SK-N-SH treated with all-trans-retinoic acid at 6 μM for 48 hours (cell line): Measurements from ENCODE around the gene CALY.
"Not testable (repeated sequence)": the region's sequence is repeated elsewhere in the genome, so short reads cannot be mapped to it uniquely, and the experiment has no call there.

Experiments
- ATAC-seq: fragments of 200-7000 bp; cut with Tn5 transposase; 3 replicates; pipeline ENCODE4 v1.9.1; 2020; ENCODE audit warnings: mild to moderate bottlenecking, moderate library complexity
- ARNTL ChIP-seq: fragments of 450-650 bp; formaldehyde crosslinking; IDR thresholded peaks from 2 replicates; pipeline ENCODE4 v1.5.0; 2020; ENCODE audit warnings: low read depth, mild to moderate bottlenecking, moderate library complexity, borderline replicate concordance
- BACH2 ChIP-seq: fragments of 250-450 bp; sonication (Bioruptor Pico); IDR thresholded peaks from 2 replicates; pipeline ENCODE4 v1.9.0; 2021; ENCODE audit warnings: mild to moderate bottlenecking, borderline replicate concordance
- CREB5 ChIP-seq: fragments of 250-450 bp; sonication (Bioruptor Pico); IDR thresholded peaks from 2 replicates; pipeline ENCODE4 v1.5.1; 2020; ENCODE audit warnings: low read depth, mild to moderate bottlenecking, moderate library complexity
- CSDC2 ChIP-seq: fragments of 250-450 bp; sonication (Bioruptor Pico); IDR thresholded peaks from 2 replicates; pipeline ENCODE4 v1.5.0; 2020; ENCODE audit warnings: mild to moderate bottlenecking, moderate library complexity
- CSRNP3 ChIP-seq: fragments of 250-450 bp; sonication (Bioruptor Pico); IDR thresholded peaks from 2 replicates; pipeline ENCODE4 v1.5.1; 2021; ENCODE audit warnings: mild to moderate bottlenecking, moderate library complexity
- ESRRG ChIP-seq: fragments of 250-450 bp; sonication (Bioruptor Pico); IDR thresholded peaks from 2 replicates; pipeline ENCODE4 v1.6.1; 2021; ENCODE audit warnings: mild to moderate bottlenecking
- GLIS3 ChIP-seq: fragments of 250-450 bp; sonication (Bioruptor Pico); IDR thresholded peaks from 2 replicates; pipeline ENCODE4 v1.5.0; 2020; ENCODE audit warnings: mild to moderate bottlenecking, moderate library complexity
- ISL1 ChIP-seq: fragments of 250-450 bp; sonication (Bioruptor Pico); IDR thresholded peaks from 2 replicates; pipeline ENCODE4 v2.1.2; 2022; ENCODE audit warnings: mild to moderate bottlenecking, moderate library complexity
- OSR1 ChIP-seq: fragments of 250-450 bp; sonication (Bioruptor Pico); IDR thresholded peaks from 2 replicates; pipeline ENCODE4 v1.8.0; 2022; ENCODE audit warnings: moderate library complexity, mild to moderate bottlenecking, inconsistent platforms
- PATZ1 ChIP-seq: fragments of 250-450 bp; sonication (Bioruptor Pico); IDR thresholded peaks from 2 replicates; pipeline ENCODE4 v1.8.0; 2020; ENCODE audit warnings: mild to moderate bottlenecking, moderate library complexity, borderline replicate concordance
- POU6F1 ChIP-seq: fragments of 250-450 bp; sonication (Bioruptor Pico); IDR thresholded peaks from 2 replicates; pipeline ENCODE4 v1.8.0; 2021; ENCODE audit warnings: low read depth, mild to moderate bottlenecking, moderate library complexity, borderline replicate concordance
- PPARA ChIP-seq: fragments of 250-450 bp; sonication (Bioruptor Pico); IDR thresholded peaks from 2 replicates; pipeline ENCODE4 v1.5.0; 2020; ENCODE audit warnings: mild to moderate bottlenecking, borderline replicate concordance
- SNAI2 ChIP-seq: fragments of 250-450 bp; sonication (Bioruptor Pico); IDR thresholded peaks from 2 replicates; pipeline ENCODE4 v1.5.0; 2020; ENCODE audit warnings: mild to moderate bottlenecking, moderate library complexity
- TCF4 ChIP-seq: fragments of 250-450 bp; sonication (Bioruptor Pico); IDR thresholded peaks from 2 replicates; pipeline ENCODE4 v1.8.0; 2021; ENCODE audit warnings: mild to moderate bottlenecking, moderate library complexity, borderline replicate concordance
- TOX ChIP-seq: fragments of 250-450 bp; sonication (Bioruptor Pico); IDR thresholded peaks from 2 replicates; pipeline ENCODE4 v1.8.0; 2021; ENCODE audit warnings: mild to moderate bottlenecking, moderate library complexity, borderline replicate concordance
- TSHZ2 ChIP-seq: fragments of 250-450 bp; sonication (Bioruptor Pico); IDR thresholded peaks from 2 replicates; pipeline ENCODE4 v1.5.0; 2020; ENCODE audit warnings: mild to moderate bottlenecking, moderate library complexity
- ZC3H10 ChIP-seq: fragments of 250-450 bp; sonication (Bioruptor Pico); IDR thresholded peaks from 2 replicates; pipeline ENCODE4 v1.5.1; 2021; ENCODE audit warnings: mild to moderate bottlenecking, moderate library complexity
- ZFP3 ChIP-seq: fragments of 250-450 bp; sonication (Bioruptor Pico); IDR thresholded peaks from 2 replicates; pipeline ENCODE4 v1.5.0; 2020; ENCODE audit warnings: mild to moderate bottlenecking, moderate library complexity
- ZFP30 ChIP-seq: fragments of 450-650 bp; formaldehyde crosslinking; IDR thresholded peaks from 2 replicates; pipeline ENCODE4 v1.5.0; 2022; ENCODE audit warnings: mild to moderate bottlenecking, moderate library complexity
- ZNF565 ChIP-seq: fragments of 450-650 bp; formaldehyde crosslinking; conservative IDR thresholded peaks from 2 replicates; pipeline ENCODE4 v1.5.0; 2020; ENCODE audit warnings: low read depth, mild to moderate bottlenecking, moderate library complexity
- ZNF70 ChIP-seq: fragments of 450-650 bp; formaldehyde crosslinking; IDR thresholded peaks from 2 replicates; pipeline ENCODE4 v1.5.0; 2020; ENCODE audit warnings: mild to moderate bottlenecking, moderate library complexity
- ZNF8 ChIP-seq: fragments of 450-650 bp; formaldehyde crosslinking; IDR thresholded peaks from 2 replicates; pipeline ENCODE4 v1.5.0; 2020; ENCODE audit warnings: mild to moderate bottlenecking, moderate library complexity

The CALY gene

GRCh38 chr10:133377025-133377817, 40.5 kb upstream of the CALY start:
- ATAC-seq: no peak
- TF ChIP-seq TOX (no peak), ZFP3 (CRISPR knock-in tag) (no peak), ZFP30 (no peak), BACH2 (no peak), TCF4 (CRISPR knock-in tag) (no peak), ZNF70 (CRISPR knock-in tag) (no peak), POU6F1 (CRISPR knock-in tag) (no peak), PPARA (CRISPR knock-in tag) (no peak), CSRNP3 (no peak), SNAI2 (no peak), GLIS3 (CRISPR knock-in tag) (no peak), ESRRG (CRISPR knock-in tag) (no peak), PATZ1 (no peak), OSR1 (CRISPR knock-in tag) (no peak), ZNF565 (CRISPR knock-in tag) (no peak), ZC3H10 (CRISPR knock-in tag) (no peak), TSHZ2 (CRISPR knock-in tag) (no peak), CSDC2 (CRISPR knock-in tag) (no peak), ISL1 (CRISPR knock-in tag) (no peak)

GRCh38 chr10:133376183-133376582, 39.5 kb upstream of the CALY start:
- not testable (repeated sequence) for ATAC-seq

- no peak for ATAC-seq
- no peak for TF ChIP-seq POU6F1 (CRISPR knock-in tag)
- TF ChIP-seq CSRNP3: no peak
- no peak for TF ChIP-seq ZNF8 (CRISPR knock-in tag)
- no peak for TF ChIP-seq GLIS3 (CRISPR knock-in tag)
- TF ChIP-seq ESRRG (CRISPR knock-in tag): no peak
- no peak for TF ChIP-seq ARNTL (CRISPR knock-in tag)
- TF ChIP-seq ZFP3 (CRISPR knock-in tag): no peak
- no peak for TF ChIP-seq TCF4 (CRISPR knock-in tag)
- TF ChIP-seq PATZ1: no peak
- no peak for TF ChIP-seq CREB5 (CRISPR knock-in tag)
Measured at GRCh38 chr10:133375357-133376115, 38.8 kb upstream of the CALY start.
